Calu3 (cell line): ENCODE results near the gene TECPR2. TPM values are rescaled to one million over a fixed set of nuclear protein-coding genes. Genes with fewer than 3 reads are reported as not detected.

ENCODE experiments used
- BruUV-seq: library from RNA; stranded (reverse); fragments of 400-500 nt; replicated peaks from 2 replicates; lab custom pipeline; 2021; lab: Mats Ljungman, UMichigan
- CTCF ChIA-PET: fragments of 300-600 bp; sonication (Branson Sonifier 250); formaldehyde crosslinking; loops from one replicate; lab custom pipeline; 2022; ENCODE audit warnings: antibody characterized with exemption; lab: Charles Lee
- DNase-seq: peaks from one replicate; pipeline ENCODE4 v3.0.0; 2022
- H3K27ac Mint-ChIP-seq: one replicate; pipeline ENCODE4 v1.8.0; 2022; ENCODE audit warnings: mixed read lengths; ENCODE audit not compliant: unreplicated experiment
- H3K27me3 Mint-ChIP-seq: one replicate; pipeline ENCODE4 v1.8.0; 2022; ENCODE audit warnings: mixed read lengths; ENCODE audit not compliant: unreplicated experiment
- H3K36me3 Mint-ChIP-seq: one replicate; pipeline ENCODE4 v1.8.0; 2022; ENCODE audit warnings: mild to moderate bottlenecking, moderate library complexity, mixed read lengths; ENCODE audit not compliant: insufficient read depth, unreplicated experiment
- H3K4me1 Mint-ChIP-seq: one replicate; pipeline ENCODE4 v1.8.0; 2022; ENCODE audit warnings: mild to moderate bottlenecking, low read depth, mixed read lengths; ENCODE audit not compliant: unreplicated experiment
- H3K4me3 Mint-ChIP-seq: one replicate; pipeline ENCODE4 v1.8.0; 2022; ENCODE audit warnings: mild to moderate bottlenecking, low read depth, moderate library complexity, mixed read lengths; ENCODE audit not compliant: unreplicated experiment
- H3K9me3 Mint-ChIP-seq: one replicate; pipeline ENCODE4 v1.8.0; 2022; ENCODE audit warnings: low read depth, mixed read lengths; ENCODE audit not compliant: unreplicated experiment
- CTCF ChIP-seq: fragments of 200-600 bp; IDR thresholded peaks from one replicate; pipeline ENCODE4 v1.8.0; 2022; ENCODE audit warnings: antibody characterized with exemption; ENCODE audit not compliant: unreplicated experiment
- intact Hi-C: fragments of 100-400 bp; cut with micrococcal nuclease; formaldehyde crosslinking; loops from one replicate; pipeline ENCODE4 v1.10.0; 2022; ENCODE audit not compliant: unreplicated experiment
- total RNA-seq: library from RNA; stranded (reverse); gene quantifications from 2 replicates; pipeline ENCODE4 v1.2.3, GENCODE V29; 2022

TECPR2 gene
- total RNA-seq, 1 experiment from 2014 or later, result 21.7 TPM

DNA sequence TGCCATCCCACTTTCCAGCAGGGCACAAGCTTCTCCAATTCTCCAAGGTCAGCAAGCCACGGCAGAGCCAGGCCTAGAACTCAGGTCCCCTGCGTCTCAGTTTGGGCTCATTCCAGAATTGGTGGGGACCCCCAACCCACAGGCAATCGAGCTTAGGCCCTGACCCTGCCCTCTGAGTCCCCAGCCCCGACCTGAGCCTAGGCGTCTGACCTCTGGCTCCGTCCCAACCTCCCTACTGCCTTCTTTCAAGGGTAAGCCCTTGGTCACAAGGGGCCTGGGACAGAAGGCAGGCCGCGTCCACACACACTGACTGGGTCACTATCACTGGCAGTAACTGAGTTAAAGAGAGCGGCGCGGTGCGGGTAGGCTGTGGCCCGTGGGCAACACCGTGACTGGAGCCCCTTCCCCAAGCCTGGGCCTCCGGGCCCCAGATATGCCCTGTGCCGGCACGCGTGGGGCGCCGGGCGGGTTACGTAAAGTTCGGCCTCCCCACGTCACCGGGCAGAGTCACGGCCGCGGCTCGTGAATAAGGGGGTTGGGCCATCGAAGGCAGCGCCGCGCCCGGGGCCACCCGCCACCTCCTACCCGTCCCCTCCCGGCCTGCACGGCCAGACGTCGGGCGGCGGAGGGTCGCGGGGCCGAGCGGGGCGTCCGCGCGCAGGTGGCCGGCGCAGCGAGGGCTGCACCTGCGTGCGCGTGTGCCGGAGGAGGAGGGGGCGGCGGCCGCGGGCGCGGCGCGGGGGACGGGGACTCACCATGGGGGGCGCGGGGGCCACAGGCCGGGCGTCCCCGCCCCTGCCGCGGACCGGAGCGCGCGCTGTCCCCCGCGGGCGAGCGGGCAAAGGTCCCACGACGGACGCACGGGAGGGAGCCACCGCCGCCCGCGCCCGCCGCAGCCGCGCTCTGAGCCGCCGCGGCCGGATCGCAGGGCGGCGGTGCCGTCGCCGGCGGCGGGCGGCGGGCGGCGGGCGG is 146.3 kb downstream of the TECPR2 start:
- TSS peak; percentile 51 for BruUV-seq

GRCh38 chr14:102509746-102510615 is 147.2 kb downstream of the TECPR2 start, which contains the start of gene ANKRD9:
ANKRD9 (minus strand) TSS chr14:102509776; CDS start chr14:102507889, 1,887 bp downstream.
- Mint-ChIP-seq H3K4me3 (peak within 1 kb of the TSS; percentile 73), H3K27me3 (no peaks in the 10 kb centered on the region), H3K27ac (peak within 1 kb of the TSS; percentile 13), H3K36me3 (peaks cover 40% of the 10 kb centered on the region), H3K9me3 (no peaks in the 10 kb centered on the region), H3K4me1 (peaks cover 17% of the 10 kb centered on the region)
- CTCF ChIA-PET, result interaction anchor here (0.7 kb wide), 1 partner anchor 85 kb away, joined by 4 read pairs; no protein-coding TSS in a partner anchor
- peak; percentile 96 for DNase-seq
- BruUV-seq, result no TSS peak
- no peak for TF ChIP-seq CTCF
- intact Hi-C loops, result no loop called here

More for the DNA sequence above, 146.3 kb downstream of the TECPR2 start:
- H3K9me3 Mint-ChIP-seq, result no peaks in the 10 kb centered on the region
- peak overlapping the region; percentile 73 for H3K4me3 Mint-ChIP-seq
- no peaks in the 10 kb centered on the region for H3K27me3 Mint-ChIP-seq
- no peak for TF ChIP-seq CTCF
- H3K4me1 Mint-ChIP-seq, result peaks cover 17% of the 10 kb centered on the region
- peak overlapping the region; percentile 13 for H3K27ac Mint-ChIP-seq
- intact Hi-C loops, result no loop called here
- no peak for DNase-seq
- H3K36me3 Mint-ChIP-seq, result peaks cover 40% of the 10 kb centered on the region
- CTCF ChIA-PET, result interaction anchor here (0.6 to 1.5 kb wide), 4 partner anchors 16 to 85 kb away, joined by 3 to 4 read pairs (median 3); no protein-coding TSS in a partner anchor

DNA sequence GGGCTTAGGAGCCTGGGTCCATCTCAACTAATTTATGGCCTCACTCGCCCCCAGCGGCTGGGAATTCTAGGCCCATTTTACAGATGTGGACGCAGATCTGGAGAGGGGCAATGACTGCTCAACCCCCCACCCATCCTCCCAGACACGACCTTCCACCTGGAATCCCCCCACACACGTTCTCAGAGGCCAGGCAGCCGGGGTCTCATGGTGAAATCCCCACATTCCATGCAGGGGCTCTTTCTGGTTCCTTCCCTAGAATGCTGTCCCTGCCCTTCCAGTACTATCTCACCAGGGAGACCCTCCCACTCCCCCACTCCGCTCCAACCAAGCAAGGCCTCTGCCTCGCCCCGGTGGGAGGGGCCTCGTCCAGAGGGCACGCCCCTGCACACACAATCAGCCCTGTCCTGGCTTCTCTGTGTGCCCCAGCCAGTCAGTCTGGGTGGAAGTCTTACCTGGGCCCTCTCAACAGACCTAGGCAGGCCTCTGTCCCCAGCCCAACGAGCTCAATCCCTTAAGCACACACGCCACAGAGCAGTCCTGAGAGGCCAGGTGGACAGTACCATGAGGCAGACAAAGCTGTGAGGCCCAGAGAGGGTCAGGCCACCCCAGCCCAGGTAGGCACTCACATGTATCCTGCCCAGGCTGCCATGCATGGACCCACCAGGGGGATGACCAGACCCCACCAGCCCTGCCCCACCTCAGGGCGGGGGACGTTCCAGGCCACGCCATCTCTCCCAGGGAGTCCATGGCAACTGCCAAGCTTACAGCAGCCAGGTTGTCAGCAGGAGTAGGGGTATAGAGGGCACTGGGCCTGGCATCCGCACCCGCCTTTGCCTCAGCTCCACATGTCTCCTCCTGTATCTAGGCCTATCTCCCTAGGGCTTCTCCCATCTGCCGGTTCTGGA is 148.1 kb downstream of the TECPR2 start:
- intact Hi-C loops, result no loop called here
- BruUV-seq, result no TSS peak
- H3K4me1 Mint-ChIP-seq, result peaks cover 17% of the 10 kb centered on the region
- peaks cover 33% of the 10 kb centered on the region for H3K36me3 Mint-ChIP-seq
- H3K27me3 Mint-ChIP-seq, result no peaks in the 10 kb centered on the region
- H3K4me3 Mint-ChIP-seq, result peak overlapping the region; percentile 73
- CTCF ChIA-PET, result no interaction called here
- H3K9me3 Mint-ChIP-seq, result no peaks in the 10 kb centered on the region
- TF ChIP-seq CTCF, result no peak
- peak; percentile 55 for DNase-seq
- H3K27ac Mint-ChIP-seq, result no peak overlapping the region
